Ovary (tissue), 3 donors: ENCODE measurements around the gene IGFL3.

Source experiments
- CTCF ChIP-seq, 3 donors: fragments of 450-650 bp in 2 of 3; fragments of 200-600 bp in 1 of 3; IDR thresholded peaks; one replicate each; pipeline versions ENCODE4 v1.5.1 to v1.8.0; 2016 to 2022; ENCODE audit warnings: antibody characterized with exemption in 3 of 3, mild to moderate bottlenecking in 1 of 3
- EP300 ChIP-seq: sonication (generic); formaldehyde crosslinking; IDR thresholded peaks from one replicate; pipeline ENCODE4 v1.6.1; 2017; ENCODE audit warnings: antibody characterized with exemption
- POLR2A ChIP-seq: fragments of 450-650 bp; IDR thresholded peaks from one replicate; pipeline ENCODE4 v1.6.1; 2017; ENCODE audit warnings: antibody characterized with exemption, mild to moderate bottlenecking, moderate library complexity
- donor health status: DM: no; HTN: no; CAD: no.

- TF ChIP-seq POLR2A (no peak), CTCF (IDR thresholded peaks at IDR 0.05) (no peak), EP300 (no peak)
Measured at GRCh38 chr19:46131485-46132143, 7.1 kb upstream of the IGFL3 start.
